HEK293T (cell line): ENCODE measurements around the gene MGMT.

ENCODE experiments used
- CTBP1 ChIP-seq: fragments of 450-650 bp; IDR thresholded peaks from 2 replicates; pipeline ENCODE4 v1.6.1; 2016; ENCODE audit warnings: borderline replicate concordance
- FOXA1 ChIP-seq: fragments of 450-650 bp; IDR thresholded peaks from 2 replicates; pipeline ENCODE4 v1.6.1; 2016; ENCODE audit warnings: mild to moderate bottlenecking
- FOXM1 ChIP-seq: fragments of 450-650 bp; IDR thresholded peaks from 2 replicates; pipeline ENCODE4 v1.6.1; 2017; ENCODE audit warnings: mild to moderate bottlenecking, borderline replicate concordance
- HDGF ChIP-seq: fragments of 450-650 bp; IDR thresholded peaks from 2 replicates; pipeline ENCODE4 v1.6.1; 2017; ENCODE audit warnings: antibody characterized with exemption, borderline replicate concordance
- L3MBTL2 ChIP-seq: fragments of 450-650 bp; conservative IDR thresholded peaks from 2 replicates; pipeline ENCODE4 v1.6.1; 2016; ENCODE audit warnings: mild to moderate bottlenecking
- NFRKB ChIP-seq: fragments of 450-650 bp; IDR thresholded peaks from 2 replicates; pipeline ENCODE4 v1.6.1; 2016; ENCODE audit warnings: mild to moderate bottlenecking, moderate library complexity
- SP1 ChIP-seq: fragments of 450-650 bp; IDR thresholded peaks from 2 replicates; pipeline ENCODE4 v1.6.1; 2017
- SUZ12 ChIP-seq: fragments of 450-650 bp; IDR thresholded peaks from 2 replicates; pipeline ENCODE4 v1.6.1; 2016; ENCODE audit warnings: mild to moderate bottlenecking
- TARDBP ChIP-seq: fragments of 450-650 bp; IDR thresholded peaks from 2 replicates; pipeline ENCODE4 v1.6.1; 2016
- TF ChIP-seq, protein P1 (sequence below): fragments of 450-650 bp; IDR thresholded peaks from 2 replicates; pipeline ENCODE4 v1.6.1; 2016

- TF ChIP-seq FOXM1 (no peak), TARDBP (no peak), CTBP1 (no peak), SUZ12 (no peak), SP1 (no peak), L3MBTL2 (no peak), FOXA1 (no peak), NFRKB (no peak), HDGF (no peak)
- TF ChIP-seq, protein P1, sequence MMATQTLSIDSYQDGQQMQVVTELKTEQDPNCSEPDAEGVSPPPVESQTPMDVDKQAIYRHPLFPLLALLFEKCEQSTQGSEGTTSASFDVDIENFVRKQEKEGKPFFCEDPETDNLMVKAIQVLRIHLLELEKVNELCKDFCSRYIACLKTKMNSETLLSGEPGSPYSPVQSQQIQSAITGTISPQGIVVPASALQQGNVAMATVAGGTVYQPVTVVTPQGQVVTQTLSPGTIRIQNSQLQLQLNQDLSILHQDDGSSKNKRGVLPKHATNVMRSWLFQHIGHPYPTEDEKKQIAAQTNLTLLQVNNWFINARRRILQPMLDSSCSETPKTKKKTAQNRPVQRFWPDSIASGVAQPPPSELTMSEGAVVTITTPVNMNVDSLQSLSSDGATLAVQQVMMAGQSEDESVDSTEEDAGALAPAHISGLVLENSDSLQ: no peak
Measured at GRCh38 chr10:129605266-129605985, 138.4 kb downstream of the MGMT start.
